WTC11 (cell line): ENCODE measurements around the gene MT1G. TPM values are rescaled to one million over a fixed set of nuclear protein-coding genes. Genes with fewer than 3 reads are reported as not detected.

Source experiments
- ATAC-seq: fragments of 200-7000 bp; cut with Tn5 transposase; 2 replicates; pipeline ENCODE4 v1.10.0; 2021; ENCODE audit warnings: mild to moderate bottlenecking, moderate library complexity
- CTCF ChIA-PET: fragments of 300-600 bp; sonication (Branson Sonifier 250); formaldehyde crosslinking; loops from one replicate; lab custom pipeline; 2021; ENCODE audit warnings: antibody characterized with exemption; lab: Charles Lee
- POLR2A ChIA-PET: fragments of 350-600 bp; sonication (Branson Sonifier 250); formaldehyde crosslinking; loops from one replicate; lab custom pipeline; 2021; ENCODE audit warnings: antibody characterized with exemption; lab: Charles Lee
- DNase-seq: peaks from one replicate; pipeline ENCODE4 v3.0.0; 2021; ENCODE audit warnings: low spot score
- H3K27ac Mint-ChIP-seq: 2 replicates; pipeline ENCODE4 v1.8.0; 2021; ENCODE audit warnings: mixed read lengths
- H3K27me3 Mint-ChIP-seq: 2 replicates; pipeline ENCODE4 v1.8.0; 2021; ENCODE audit warnings: low read depth, mild to moderate bottlenecking, moderate library complexity, mixed read lengths
- H3K36me3 Mint-ChIP-seq: 2 replicates; pipeline ENCODE4 v1.8.0; 2021; ENCODE audit warnings: mixed read lengths
- H3K4me1 Mint-ChIP-seq: 2 replicates; pipeline ENCODE4 v1.8.0; 2022; ENCODE audit warnings: mixed read lengths
- H3K4me3 Mint-ChIP-seq: 2 replicates; pipeline ENCODE4 v1.8.0; 2021; ENCODE audit warnings: mild to moderate bottlenecking, moderate library complexity, mixed read lengths
- H3K9me3 Mint-ChIP-seq: 2 replicates; pipeline ENCODE4 v1.8.0; 2021; ENCODE audit warnings: mixed read lengths
- CBFB ChIP-seq: sonication (generic); formaldehyde crosslinking; IDR thresholded peaks from 2 replicates; pipeline ENCODE4 v1.8.1; 2022; ENCODE audit warnings: mild to moderate bottlenecking, low read depth, missing genetic modification reagents
- FOXP1 ChIP-seq: sonication (generic); formaldehyde crosslinking; IDR thresholded peaks from 2 replicates; pipeline ENCODE4 v1.8.0; 2022; ENCODE audit warnings: missing genetic modification reagents, mild to moderate bottlenecking, moderate library complexity, borderline replicate concordance
- HMGA2 ChIP-seq: fragments of 250-450 bp; sonication (Bioruptor Pico); IDR thresholded peaks from 2 replicates; pipeline ENCODE4 v1.4.0; 2021; ENCODE audit warnings: mild to moderate bottlenecking, moderate library complexity
- MYBL2 ChIP-seq: sonication (generic); formaldehyde crosslinking; IDR thresholded peaks from 2 replicates; pipeline ENCODE4 v1.8.1; 2023; ENCODE audit warnings: mild to moderate bottlenecking, moderate library complexity, missing genetic modification reagents
- OVOL2 ChIP-seq: fragments of 250-450 bp; sonication (Bioruptor Pico); IDR thresholded peaks from 2 replicates; pipeline ENCODE4 v1.9.0; 2021; ENCODE audit warnings: mild to moderate bottlenecking, borderline replicate concordance
- ZNF219 ChIP-seq: sonication (generic); formaldehyde crosslinking; IDR thresholded peaks from 2 replicates; pipeline ENCODE4 v1.8.0; 2023; ENCODE audit warnings: missing genetic modification reagents, mild to moderate bottlenecking, borderline replicate concordance
- ZNF317 ChIP-seq: sonication (generic); formaldehyde crosslinking; IDR thresholded peaks from 2 replicates; pipeline ENCODE4 v1.8.1; 2023; ENCODE audit warnings: low read depth, mild to moderate bottlenecking, moderate library complexity, missing genetic modification reagents, borderline replicate concordance
- ZNF671 ChIP-seq: fragments of 250-450 bp; sonication (Bioruptor Pico); IDR thresholded peaks from 2 replicates; pipeline ENCODE4 v1.8.0; 2021; ENCODE audit warnings: mild to moderate bottlenecking
- total RNA-seq: library from RNA; stranded (reverse); gene quantifications from 3 replicates; pipeline ENCODE4 v1.2.3, GENCODE V29; 2021
- TF ChIP-seq, protein P1 (sequence below): sonication (generic); formaldehyde crosslinking; IDR thresholded peaks from 2 replicates; pipeline ENCODE4 v1.8.1; 2023; ENCODE audit warnings: mild to moderate bottlenecking, missing genetic modification reagents, borderline replicate concordance
- TF ChIP-seq, protein P2 (sequence below): fragments of 250-450 bp; sonication (Bioruptor Pico); IDR thresholded peaks from 2 replicates; pipeline ENCODE4 v2.1.2; 2022; ENCODE audit warnings: mild to moderate bottlenecking, moderate library complexity
- TF ChIP-seq, protein P3 (sequence below): fragments of 250-450 bp; sonication (Bioruptor Pico); IDR thresholded peaks from 2 replicates; pipeline ENCODE4 v1.8.0; 2021; ENCODE audit warnings: mild to moderate bottlenecking
- TF ChIP-seq, protein P4 (sequence below): sonication (generic); formaldehyde crosslinking; IDR thresholded peaks from 2 replicates; pipeline ENCODE4 v1.8.1; 2022; ENCODE audit warnings: low read depth, missing genetic modification reagents, borderline replicate concordance
- TF ChIP-seq, protein P5 (sequence below): sonication (generic); formaldehyde crosslinking; IDR thresholded peaks from 2 replicates; pipeline ENCODE4 v1.8.1; 2023; ENCODE audit warnings: mild to moderate bottlenecking, missing genetic modification reagents
- TF ChIP-seq, protein P6 (sequence below): sonication (generic); formaldehyde crosslinking; IDR thresholded peaks from 2 replicates; pipeline ENCODE4 v1.8.1; 2022; ENCODE audit warnings: low read depth, mild to moderate bottlenecking, moderate library complexity, missing genetic modification reagents, borderline replicate concordance

The MT1G gene
- total RNA-seq, 1 experiment from 2014 or later = 333 TPM

DNA sequence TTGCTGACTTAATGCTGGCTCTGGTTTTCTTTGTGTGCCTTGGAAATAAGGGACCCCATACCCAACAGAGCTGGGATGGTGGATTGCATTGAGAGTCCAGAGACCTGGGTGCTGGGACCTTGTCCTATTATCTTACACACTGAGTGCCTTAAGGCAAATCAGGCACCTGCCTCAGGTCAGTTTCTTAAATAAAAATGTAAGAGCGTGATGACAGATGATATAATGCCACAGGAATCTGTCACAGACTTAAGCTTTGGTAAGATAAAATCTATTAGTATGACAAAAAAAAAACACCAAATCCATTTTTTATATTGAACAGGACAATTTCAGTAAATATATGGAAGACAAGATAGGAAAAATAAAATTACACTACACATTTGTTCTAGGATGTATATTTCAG, 27.8 kb downstream of the MT1G start (continued):
- TF ChIP-seq, protein P1, sequence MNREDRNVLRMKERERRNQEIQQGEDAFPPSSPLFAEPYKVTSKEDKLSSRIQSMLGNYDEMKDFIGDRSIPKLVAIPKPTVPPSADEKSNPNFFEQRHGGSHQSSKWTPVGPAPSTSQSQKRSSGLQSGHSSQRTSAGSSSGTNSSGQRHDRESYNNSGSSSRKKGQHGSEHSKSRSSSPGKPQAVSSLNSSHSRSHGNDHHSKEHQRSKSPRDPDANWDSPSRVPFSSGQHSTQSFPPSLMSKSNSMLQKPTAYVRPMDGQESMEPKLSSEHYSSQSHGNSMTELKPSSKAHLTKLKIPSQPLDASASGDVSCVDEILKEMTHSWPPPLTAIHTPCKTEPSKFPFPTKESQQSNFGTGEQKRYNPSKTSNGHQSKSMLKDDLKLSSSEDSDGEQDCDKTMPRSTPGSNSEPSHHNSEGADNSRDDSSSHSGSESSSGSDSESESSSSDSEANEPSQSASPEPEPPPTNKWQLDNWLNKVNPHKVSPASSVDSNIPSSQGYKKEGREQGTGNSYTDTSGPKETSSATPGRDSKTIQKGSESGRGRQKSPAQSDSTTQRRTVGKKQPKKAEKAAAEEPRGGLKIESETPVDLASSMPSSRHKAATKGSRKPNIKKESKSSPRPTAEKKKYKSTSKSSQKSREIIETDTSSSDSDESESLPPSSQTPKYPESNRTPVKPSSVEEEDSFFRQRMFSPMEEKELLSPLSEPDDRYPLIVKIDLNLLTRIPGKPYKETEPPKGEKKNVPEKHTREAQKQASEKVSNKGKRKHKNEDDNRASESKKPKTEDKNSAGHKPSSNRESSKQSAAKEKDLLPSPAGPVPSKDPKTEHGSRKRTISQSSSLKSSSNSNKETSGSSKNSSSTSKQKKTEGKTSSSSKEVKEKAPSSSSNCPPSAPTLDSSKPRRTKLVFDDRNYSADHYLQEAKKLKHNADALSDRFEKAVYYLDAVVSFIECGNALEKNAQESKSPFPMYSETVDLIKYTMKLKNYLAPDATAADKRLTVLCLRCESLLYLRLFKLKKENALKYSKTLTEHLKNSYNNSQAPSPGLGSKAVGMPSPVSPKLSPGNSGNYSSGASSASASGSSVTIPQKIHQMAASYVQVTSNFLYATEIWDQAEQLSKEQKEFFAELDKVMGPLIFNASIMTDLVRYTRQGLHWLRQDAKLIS (CRISPR knock-in tag) = no peak

DNA sequence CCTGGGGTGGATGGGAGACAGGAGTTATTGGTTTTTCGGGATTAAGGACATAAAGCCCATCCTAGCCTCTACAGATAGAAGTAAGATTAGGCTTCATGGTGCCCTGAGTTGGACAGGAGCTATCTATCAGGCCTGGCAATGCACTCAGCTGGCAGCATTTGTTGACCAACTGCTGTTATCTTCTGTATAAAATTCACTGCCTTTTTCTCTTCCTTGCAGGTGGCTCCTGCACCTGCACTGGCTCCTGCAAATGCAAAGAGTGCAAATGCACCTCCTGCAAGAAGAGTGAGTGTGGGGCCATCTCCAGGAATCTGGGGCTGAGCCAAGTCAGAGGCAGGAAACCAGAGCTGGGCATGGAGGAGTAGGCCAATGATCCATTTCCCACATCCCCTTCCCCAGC, 28.8 kb downstream of the MT1G start:
- CTCF ChIA-PET = interaction anchor here (1.4 kb wide), 1 partner anchor 38 kb away, joined by 3 read pairs; no protein-coding TSS in a partner anchor
- ATAC-seq = no peak
- POLR2A ChIA-PET = interaction anchor here (1.5 kb wide), 1 partner anchor 14 kb away, joined by 4 read pairs; the partner anchor contains the start of gene MT1E
- no peak overlapping the region for H3K27ac Mint-ChIP-seq
- no peak for DNase-seq
- peaks cover 34% of the 10 kb centered on the region for H3K4me1 Mint-ChIP-seq
- TF ChIP-seq, protein P2, sequence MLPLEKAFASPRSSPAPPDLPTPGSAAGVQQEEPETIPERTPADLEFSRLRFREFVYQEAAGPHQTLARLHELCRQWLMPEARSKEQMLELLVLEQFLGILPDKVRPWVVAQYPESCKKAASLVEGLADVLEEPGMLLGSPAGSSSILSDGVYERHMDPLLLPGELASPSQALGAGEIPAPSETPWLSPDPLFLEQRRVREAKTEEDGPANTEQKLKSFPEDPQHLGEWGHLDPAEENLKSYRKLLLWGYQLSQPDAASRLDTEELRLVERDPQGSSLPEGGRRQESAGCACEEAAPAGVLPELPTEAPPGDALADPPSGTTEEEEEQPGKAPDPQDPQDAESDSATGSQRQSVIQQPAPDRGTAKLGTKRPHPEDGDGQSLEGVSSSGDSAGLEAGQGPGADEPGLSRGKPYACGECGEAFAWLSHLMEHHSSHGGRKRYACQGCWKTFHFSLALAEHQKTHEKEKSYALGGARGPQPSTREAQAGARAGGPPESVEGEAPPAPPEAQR (CRISPR knock-in tag) = no peak
- TF ChIP-seq ZNF671 (no peak), ZNF317 (CRISPR knock-in tag) (no peak), FOXP1 (no peak), MYBL2 (no peak), ZNF219 (CRISPR knock-in tag) (no peak), OVOL2 (no peak), HMGA2 (CRISPR knock-in tag) (no peak), CBFB (CRISPR knock-in tag) (no peak)
- TF ChIP-seq, protein P3, sequence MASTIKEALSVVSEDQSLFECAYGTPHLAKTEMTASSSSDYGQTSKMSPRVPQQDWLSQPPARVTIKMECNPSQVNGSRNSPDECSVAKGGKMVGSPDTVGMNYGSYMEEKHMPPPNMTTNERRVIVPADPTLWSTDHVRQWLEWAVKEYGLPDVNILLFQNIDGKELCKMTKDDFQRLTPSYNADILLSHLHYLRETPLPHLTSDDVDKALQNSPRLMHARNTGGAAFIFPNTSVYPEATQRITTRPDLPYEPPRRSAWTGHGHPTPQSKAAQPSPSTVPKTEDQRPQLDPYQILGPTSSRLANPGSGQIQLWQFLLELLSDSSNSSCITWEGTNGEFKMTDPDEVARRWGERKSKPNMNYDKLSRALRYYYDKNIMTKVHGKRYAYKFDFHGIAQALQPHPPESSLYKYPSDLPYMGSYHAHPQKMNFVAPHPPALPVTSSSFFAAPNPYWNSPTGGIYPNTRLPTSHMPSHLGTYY (CRISPR knock-in tag) = no peak
- TF ChIP-seq, protein P4, sequence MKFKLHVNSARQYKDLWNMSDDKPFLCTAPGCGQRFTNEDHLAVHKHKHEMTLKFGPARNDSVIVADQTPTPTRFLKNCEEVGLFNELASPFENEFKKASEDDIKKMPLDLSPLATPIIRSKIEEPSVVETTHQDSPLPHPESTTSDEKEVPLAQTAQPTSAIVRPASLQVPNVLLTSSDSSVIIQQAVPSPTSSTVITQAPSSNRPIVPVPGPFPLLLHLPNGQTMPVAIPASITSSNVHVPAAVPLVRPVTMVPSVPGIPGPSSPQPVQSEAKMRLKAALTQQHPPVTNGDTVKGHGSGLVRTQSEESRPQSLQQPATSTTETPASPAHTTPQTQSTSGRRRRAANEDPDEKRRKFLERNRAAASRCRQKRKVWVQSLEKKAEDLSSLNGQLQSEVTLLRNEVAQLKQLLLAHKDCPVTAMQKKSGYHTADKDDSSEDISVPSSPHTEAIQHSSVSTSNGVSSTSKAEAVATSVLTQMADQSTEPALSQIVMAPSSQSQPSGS (CRISPR knock-in tag) = no peak
- TF ChIP-seq, protein P5, sequence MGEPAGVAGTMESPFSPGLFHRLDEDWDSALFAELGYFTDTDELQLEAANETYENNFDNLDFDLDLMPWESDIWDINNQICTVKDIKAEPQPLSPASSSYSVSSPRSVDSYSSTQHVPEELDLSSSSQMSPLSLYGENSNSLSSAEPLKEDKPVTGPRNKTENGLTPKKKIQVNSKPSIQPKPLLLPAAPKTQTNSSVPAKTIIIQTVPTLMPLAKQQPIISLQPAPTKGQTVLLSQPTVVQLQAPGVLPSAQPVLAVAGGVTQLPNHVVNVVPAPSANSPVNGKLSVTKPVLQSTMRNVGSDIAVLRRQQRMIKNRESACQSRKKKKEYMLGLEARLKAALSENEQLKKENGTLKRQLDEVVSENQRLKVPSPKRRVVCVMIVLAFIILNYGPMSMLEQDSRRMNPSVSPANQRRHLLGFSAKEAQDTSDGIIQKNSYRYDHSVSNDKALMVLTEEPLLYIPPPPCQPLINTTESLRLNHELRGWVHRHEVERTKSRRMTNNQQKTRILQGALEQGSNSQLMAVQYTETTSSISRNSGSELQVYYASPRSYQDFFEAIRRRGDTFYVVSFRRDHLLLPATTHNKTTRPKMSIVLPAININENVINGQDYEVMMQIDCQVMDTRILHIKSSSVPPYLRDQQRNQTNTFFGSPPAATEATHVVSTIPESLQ (CRISPR knock-in tag) = no peak
- TF ChIP-seq, protein P6, sequence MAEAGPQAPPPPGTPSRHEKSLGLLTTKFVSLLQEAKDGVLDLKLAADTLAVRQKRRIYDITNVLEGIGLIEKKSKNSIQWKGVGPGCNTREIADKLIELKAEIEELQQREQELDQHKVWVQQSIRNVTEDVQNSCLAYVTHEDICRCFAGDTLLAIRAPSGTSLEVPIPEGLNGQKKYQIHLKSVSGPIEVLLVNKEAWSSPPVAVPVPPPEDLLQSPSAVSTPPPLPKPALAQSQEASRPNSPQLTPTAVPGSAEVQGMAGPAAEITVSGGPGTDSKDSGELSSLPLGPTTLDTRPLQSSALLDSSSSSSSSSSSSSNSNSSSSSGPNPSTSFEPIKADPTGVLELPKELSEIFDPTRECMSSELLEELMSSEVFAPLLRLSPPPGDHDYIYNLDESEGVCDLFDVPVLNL = no peak
- peaks cover 100% of the 10 kb centered on the region for H3K27me3 Mint-ChIP-seq
- peaks cover 5% of the 10 kb centered on the region; the same call in 1 of the 2 replicates for H3K36me3 Mint-ChIP-seq
- H3K9me3 Mint-ChIP-seq = no peaks in the 10 kb centered on the region
- no peak overlapping the region for H3K4me3 Mint-ChIP-seq
